T-helper 9 cell (primary cell): ENCODE results near the gene TFF2.

Experiments
- DNase-seq: peaks from one replicate; pipeline ENCODE4 v3.0.0-alpha.2; 2020

Gene TFF2

DNA sequence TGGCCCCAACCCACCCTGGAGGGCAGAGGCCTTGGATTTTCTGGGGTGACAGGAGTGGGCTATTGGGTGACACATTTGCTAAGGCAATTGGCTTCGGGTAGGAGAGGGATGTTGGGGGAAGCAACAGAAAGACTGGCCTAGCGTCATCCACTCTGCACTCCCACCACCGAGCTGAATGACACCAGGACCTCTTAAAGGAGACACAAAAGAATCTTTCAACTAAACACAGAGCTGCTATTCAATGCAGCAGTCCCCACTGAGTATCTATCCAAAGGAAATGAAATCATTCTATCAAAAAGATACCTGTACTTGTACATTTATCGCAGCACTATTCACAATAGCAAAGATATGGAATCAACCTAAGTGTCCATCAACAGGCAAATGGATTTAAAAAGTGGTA, 6.2 kb downstream of the TFF2 start:
- no peak for DNase-seq

DNA sequence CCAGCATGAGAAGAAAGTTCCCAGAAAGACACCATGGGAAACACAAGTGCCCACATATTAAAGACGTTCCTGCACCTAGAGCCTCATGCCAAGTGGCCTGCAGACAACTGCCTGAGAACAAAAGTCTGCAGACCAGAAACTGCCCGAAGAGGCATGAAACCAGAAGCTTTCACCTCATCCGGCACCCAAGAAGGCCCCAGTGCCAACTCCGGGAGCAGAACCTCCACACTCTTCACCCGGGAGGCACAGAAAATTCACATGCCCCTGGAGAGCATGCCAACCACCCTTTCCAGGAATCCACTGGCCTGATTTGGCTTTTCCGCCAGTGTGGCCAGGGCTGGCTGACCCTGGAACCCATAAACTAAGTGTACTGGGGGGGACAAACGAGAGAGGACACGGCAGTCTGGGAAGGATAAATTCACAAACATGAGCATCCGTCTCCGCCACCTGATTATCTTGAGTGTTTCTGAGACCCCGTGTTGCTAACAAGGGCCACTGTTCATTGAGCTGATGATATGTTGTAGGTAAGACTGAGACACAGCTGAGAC, 6.8 kb downstream of the TFF2 start:
- no peak for DNase-seq

- no peak for DNase-seq
Measured at GRCh38 chr21:42343556-42343955, 7.2 kb downstream of the TFF2 start.

DNA sequence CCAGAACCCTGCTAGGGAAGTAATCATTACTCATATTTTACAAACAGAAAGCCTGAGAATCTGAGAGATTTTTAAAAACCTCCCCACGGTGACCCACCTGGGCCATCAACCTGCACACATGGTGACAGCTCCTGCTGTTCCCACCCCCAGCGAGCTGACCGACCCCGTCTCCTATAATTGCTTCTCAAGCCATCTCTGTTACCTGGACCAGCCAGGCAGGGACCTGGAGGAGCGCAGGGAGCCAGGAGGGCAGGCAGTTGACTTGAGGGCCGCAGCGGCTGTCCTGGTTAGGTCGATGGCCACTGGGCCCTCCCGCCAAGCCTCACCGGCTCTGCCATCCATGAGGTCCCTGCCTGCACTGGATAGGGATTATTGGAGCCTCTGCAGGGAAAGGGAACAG, 7.7 kb downstream of the TFF2 start:
- no peak for DNase-seq

DNA sequence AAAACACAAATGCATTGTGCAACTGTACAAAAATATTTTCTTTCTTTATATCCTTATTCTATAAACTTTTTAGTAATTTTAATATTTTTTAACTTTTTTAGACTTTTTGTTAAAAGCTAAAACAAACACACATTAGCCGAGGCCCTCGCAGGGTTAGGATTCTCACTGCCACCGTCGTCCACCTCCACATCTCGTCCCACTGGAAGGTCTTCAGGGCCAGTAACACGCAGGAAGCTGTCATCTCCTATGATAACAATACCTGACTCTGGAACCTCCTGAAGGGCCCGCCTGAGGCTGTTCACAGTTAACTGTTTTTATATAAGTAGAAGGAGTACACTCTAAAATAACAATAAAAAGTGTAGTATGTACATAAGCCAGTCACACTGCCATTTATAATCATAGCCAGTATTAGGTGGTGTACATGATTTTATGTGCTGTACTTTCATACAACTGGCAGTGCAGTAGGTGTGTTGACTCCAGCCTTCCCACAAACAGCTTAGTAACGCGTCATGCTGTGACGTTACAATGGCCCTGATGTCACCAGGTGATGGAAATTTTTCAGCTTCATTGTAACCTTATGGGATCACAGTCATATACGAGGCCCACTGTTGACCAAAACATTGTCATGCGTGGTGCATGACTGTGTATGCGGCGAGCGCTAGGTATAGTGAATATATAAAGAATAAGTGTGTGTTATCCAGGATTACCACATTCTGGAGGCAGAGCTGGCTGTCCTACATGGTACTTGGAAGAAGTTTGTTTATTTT, 8.8 kb downstream of the TFF2 start:
- DNase-seq = no peak

- no peak for DNase-seq
Measured at GRCh38 chr21:42340187-42341050, 10.4 kb downstream of the TFF2 start.

GRCh38 chr21:42338729-42339715, 11.8 kb downstream of the TFF2 start:
- no peak for DNase-seq

DNA sequence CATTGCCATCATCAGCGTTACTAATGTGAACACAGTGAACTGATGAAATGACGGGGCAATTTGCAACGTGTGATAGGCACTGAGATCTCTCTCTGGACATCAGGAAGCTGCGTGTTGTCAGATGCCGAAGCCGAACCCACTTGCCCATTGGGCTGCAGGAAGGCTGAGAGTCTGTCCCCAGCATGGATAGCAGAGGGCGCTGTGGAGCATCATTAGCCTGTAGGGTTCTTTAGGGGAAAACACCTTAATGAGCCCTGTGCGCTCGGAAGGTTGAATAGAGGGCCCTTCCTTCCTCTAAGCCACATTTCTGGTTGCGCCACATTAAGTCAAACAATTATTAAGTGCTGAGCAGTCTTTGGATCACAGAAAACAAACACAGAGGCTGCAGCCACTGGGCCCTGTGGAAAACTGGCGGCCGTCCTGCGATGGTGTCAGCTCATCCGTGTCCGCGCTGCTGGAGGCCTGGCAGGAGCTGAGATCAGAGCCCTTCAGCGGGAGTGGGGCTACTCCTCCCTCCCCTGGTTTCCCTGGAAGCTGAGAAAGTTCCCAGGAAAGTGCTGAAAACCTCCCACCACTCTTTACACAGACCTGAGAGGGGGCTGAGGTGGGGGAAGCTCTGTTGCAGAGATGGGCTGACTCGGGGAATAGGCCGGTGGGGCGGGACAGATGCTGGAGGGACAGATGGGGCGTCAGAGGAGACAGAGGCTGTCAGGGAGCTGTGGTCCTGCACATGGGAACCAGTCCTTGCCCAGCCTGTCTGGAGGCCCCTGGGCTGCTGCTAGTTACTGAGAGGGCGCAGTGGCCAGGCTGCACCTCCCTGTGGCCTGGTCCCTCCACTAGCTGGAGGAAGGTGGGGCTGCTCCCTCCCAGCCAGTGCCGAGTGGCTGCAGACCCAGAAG, 12.7 kb downstream of the TFF2 start:
- DNase-seq = peak; percentile 72

DNA sequence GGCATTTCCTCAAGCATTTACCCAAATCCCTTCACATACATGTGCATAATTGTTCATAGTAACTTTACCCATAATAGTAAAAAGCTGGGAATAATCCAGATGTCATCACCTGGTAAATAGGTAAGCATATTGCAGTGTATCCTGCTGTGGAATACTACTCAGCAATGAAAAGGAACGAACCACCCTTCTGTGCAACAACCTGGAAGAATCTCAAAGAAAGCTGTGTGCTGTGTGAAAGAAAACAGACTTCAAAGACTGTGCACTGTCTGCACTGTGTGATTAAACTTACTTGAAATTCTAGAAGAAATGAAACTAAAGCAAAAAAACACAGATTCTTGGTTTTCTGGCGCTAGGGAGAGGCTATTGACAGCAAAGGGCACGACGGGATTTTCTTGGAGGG, 13.5 kb downstream of the TFF2 start:
- DNase-seq = no peak

DNA sequence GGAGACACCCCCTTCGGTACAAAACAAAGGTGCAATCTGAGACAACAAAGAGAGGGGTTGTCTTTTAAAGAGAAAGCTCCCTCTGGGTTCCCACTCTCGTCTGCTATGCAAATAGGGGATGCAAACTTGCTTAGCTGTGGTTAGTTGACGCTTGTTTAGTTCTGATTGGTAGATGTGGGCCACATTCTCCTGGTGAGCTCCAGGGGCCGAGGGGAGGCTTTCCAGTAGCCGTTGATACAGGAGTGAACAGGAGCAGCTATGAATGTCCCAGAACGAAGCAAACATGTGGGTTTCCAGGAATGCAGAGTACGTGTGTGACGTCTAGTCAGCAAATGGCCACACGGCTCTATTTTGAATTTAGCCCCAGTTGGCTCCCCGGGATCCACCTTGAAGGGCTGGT, 14.7 kb downstream of the TFF2 start:
- no peak for DNase-seq

DNA sequence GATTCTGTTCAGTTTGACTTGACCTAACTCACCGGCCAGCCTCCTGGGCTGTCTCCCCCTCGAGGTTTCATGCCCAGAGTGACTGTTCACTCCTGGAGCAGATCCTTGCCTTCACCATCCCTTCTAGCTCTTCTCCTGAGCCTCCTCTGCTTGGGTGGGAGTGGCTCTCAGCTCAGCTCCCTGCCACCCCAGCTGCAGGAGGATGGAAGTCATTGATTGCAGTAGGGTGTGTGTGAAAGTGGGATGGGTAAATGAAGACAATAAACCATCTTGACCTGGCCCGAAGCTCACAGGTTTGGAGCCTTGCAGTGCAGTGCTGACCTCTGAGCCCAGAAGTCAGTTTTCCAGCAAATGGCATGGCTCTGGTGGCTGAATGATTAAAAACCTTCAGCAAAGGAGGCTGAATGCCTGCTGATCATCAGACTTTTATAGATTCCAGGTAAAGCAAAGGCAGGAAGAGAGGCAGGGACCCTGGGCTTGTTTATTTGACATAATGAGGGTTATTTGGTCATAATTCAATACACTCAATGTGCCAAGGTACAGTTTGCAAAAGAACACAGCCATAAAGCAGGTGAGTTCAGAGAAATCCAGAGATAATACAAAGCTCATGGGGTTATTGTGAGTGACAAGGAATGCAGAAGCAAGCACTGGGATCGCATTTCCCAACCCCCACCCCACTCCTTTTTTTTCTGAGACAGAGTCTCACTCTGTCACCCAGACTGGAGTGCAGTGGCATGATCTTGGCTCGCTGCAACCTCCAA, 18.1 kb downstream of the TFF2 start:
- DNase-seq = no peak

DNA sequence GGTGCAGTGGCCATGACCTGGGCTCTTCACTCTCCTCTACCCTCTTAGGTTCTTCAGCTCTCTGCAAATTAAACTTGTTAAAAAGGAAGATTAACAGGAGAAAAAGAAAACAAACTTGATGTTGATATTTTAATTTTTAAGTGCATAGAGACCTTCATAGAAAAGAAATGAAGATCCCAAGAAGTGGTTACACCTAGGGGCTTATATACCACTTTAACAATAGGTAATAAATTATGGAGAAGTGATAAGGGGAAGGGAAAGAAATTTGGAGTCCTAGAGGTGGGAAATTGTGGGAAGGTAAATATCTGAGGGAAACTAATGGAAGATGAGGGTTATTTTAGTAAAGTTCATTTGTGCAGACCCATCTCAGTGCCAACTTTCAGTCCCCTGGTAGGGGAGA, 19.1 kb downstream of the TFF2 start:
- DNase-seq = no peak

GRCh38 chr21:42330380-42331371, 20.1 kb downstream of the TFF2 start:
- DNase-seq = no peak

GRCh38 chr21:42324896-42325295, 25.9 kb downstream of the TFF2 start:
- DNase-seq = no peak

DNA sequence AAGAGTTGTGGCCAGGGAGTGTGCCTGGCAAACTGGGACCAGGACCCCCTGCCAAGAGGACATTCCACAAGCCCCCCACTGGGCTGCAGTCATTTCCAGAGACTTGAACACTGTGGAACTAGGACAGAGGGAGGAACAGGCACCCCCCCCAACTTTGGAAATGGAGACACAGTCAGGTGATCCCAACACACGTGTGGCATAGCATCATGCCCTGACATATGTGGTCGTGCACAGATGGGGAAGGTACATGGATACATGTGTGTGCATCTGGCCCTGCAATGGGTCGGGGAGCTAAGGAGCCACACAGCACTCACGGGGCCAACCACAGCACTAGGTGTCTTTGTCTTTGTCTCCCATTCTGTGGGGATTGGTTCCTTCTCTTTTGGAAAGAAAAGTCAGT, 28.9 kb downstream of the TFF2 start:
- no peak for DNase-seq

DNA sequence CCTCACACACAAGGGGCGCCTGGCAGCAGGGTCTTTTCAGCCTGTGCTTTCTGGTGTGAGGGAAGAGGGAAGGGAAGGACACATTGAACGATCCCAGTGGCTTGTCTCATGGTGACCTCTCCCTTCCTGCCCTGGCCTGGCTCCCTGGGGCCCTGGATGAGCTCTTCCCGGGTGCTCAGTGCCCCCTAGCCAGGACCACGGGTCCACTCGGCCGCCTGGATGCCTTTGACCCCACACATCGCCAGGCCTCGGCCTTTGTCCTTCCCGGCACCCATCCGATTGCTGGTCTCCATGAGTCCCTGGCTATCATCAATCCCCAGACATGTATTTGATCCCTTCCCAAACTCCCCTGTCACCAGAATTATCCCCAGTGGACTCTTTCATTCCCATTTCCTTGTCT, 29.6 kb downstream of the TFF2 start:
- no peak for DNase-seq

- DNase-seq = no peak
Measured at GRCh38 chr21:42320791-42321190, 30.0 kb downstream of the TFF2 start.

GRCh38 chr21:42319851-42320572, 30.8 kb downstream of the TFF2 start:
- DNase-seq = no peak

GRCh38 chr21:42319376-42319775, 31.4 kb downstream of the TFF2 start:
- DNase-seq = no peak
